Fibroblast of villous mesenchyme (primary cell): Measurements from ENCODE around the gene ADD3. TPM values are rescaled to one million over a fixed set of nuclear protein-coding genes. Genes with fewer than 3 reads are reported as not detected.

Experiments used
- DNase-seq: peaks from one replicate; pipeline ENCODE4 v3.0.0-alpha.2; 2010; ENCODE audit warnings: low read depth
- H3K4me3 ChIP-seq: 2 replicates; pipeline ENCODE4 v1.5.1; 2011; ENCODE audit warnings: low read depth, mild to moderate bottlenecking, low read length
- CTCF ChIP-seq: IDR thresholded peaks from 2 replicates; pipeline ENCODE4 v1.5.1; 2012; ENCODE audit warnings: low read depth, mild to moderate bottlenecking, low read length; ENCODE audit not compliant: insufficient read depth
- total RNA-seq: library from RNA; depleted of rRNA; stranded (reverse); fragments of >200 nt; gene quantifications from 2 replicates; pipeline ENCODE4 v1.2.3, GENCODE V29; 2012

ADD3 gene
- total RNA-seq, 1 donor: 97.6 TPM

DNA sequence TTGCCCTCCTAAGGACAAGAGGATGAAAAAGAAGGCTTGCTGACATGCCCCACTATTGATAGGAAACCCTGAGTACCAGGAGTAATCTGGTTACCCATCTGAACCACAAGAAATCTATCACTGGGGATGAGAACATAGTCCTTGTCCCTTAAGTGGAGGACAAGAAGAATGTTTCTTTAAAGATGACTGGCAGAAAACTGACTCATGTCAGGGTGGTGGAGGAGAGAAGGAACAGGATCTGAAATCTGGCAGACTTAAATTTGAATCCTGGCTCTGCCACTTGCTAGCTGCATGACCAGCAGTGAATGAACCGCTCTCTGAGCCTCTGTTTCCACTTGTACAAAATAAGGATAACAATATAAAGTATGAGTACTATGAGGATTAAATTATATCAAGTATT, 45.5 kb upstream of the ADD3 start:
- no peak for DNase-seq
- no peak overlapping the region for H3K4me3 ChIP-seq
- no peak for TF ChIP-seq CTCF

GRCh38 chr10:109963439-109963838, 44.3 kb upstream of the ADD3 start:
- H3K4me3 ChIP-seq: no peak overlapping the region
- peak; percentile 80 for DNase-seq
- no peak for TF ChIP-seq CTCF

GRCh38 chr10:109964318-109964717, 43.5 kb upstream of the ADD3 start:
- H3K4me3 ChIP-seq: no peak overlapping the region
- TF ChIP-seq CTCF: no peak
- no peak for DNase-seq

DNA sequence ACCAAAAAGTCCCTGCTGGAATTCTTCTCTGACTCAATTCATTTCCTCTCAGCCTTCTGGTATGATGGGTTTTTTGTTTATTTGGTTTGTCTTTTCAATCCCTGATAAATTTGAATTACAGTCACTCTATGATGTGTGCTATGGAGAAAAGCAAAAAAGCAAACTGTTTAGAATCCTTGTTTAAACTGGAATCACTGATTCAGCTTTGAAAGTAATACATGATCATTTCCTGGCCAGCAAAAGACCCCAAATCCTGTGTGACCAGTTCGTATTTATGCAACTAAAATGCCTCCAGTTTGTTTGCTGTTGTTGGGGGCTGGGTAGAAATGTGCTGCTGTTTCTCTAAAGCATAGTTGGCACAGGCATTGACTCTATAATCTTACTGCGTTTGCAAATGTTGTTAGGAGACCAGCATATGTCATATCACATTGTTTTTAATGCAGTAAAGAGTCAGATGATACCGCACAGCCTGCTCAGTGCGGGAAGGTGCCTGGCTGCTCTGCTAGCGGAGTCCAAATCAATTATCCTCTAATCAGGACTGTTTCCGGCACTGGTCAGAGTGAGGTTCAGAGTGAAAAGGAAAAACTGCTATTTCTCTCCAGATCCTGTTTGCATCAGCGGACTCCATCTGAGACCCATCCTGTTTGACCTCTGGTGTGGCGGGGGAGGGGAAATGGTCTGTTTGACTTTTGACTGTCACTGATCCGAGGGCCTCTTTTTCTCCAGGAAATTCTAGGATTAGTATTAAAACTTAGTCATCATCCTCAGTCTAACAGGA, 40.6 kb upstream of the ADD3 start:
- TF ChIP-seq CTCF: no peak
- peak; percentile 76 for DNase-seq
- H3K4me3 ChIP-seq: peak overlapping the region; percentile 17

- H3K4me3 ChIP-seq: no peak overlapping the region
- TF ChIP-seq CTCF: no peak
- no peak for DNase-seq
These were observed 40.1 kb upstream of the ADD3 start for GRCh38 chr10:109967739-109968088.

GRCh38 chr10:109968953-109969759, 38.6 kb upstream of the ADD3 start:
- no peak for TF ChIP-seq CTCF
- no peak overlapping the region for H3K4me3 ChIP-seq
- peak; percentile 37 for DNase-seq
